A673 (cell line): ENCODE data around the gene PTER.

Source experiments
- CTCF ChIP-seq: fragments of 300-800, 200-600 bp; sonication (generic); conservative IDR thresholded peaks from 2 replicates; pipeline ENCODE4 v1.5.1; 2017; ENCODE audit warnings: low read depth, mild to moderate bottlenecking, antibody characterized with exemption, low read length, moderate library complexity, mixed read lengths
- EZH2 ChIP-seq: fragments of 200-600 bp; sonication (generic); IDR thresholded peaks from 2 replicates; pipeline ENCODE4 v1.6.1; 2017; ENCODE audit warnings: borderline replicate concordance, low read depth, mild to moderate bottlenecking, mixed read lengths, antibody characterized with exemption, low read length; ENCODE audit not compliant: poor library complexity, severe bottlenecking

- TF ChIP-seq CTCF, result no peak
- TF ChIP-seq EZH2, result no peak
Observed at GRCh38 chr10:16529853-16530252, 93.0 kb downstream of the PTER start.
